HG03025 (cell line): ENCODE data around the gene PIK3AP1.

Experiments used
- ATAC-seq: cut with Tn5 transposase; IDR thresholded peaks from one replicate; pipeline ENCODE4 v1.9.1; 2021; ENCODE audit warnings: mild to moderate bottlenecking, moderate library complexity; ENCODE audit not compliant: unreplicated experiment, low FRiP score

Gene PIK3AP1

DNA sequence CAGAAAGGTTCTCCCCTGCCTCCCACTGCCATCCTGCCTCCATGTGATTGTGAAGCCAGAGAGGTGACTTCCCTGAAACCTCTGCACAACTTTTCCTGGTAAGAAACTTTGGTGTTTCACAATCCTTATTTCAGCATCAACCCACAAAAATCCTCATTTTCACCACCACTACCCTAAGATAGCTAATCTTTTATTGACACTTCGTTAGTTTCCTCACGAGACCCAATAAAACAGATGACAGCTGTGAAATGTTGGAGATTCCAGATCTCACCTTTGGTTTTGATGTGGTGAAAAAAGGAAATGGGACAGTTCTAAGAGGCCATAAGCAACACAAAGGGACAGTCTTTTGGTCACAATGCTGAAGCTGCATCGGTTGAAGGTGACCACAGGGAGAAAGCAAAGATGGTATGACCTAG is 73.6 kb downstream of the PIK3AP1 start:
- ATAC-seq, result no peak

DNA sequence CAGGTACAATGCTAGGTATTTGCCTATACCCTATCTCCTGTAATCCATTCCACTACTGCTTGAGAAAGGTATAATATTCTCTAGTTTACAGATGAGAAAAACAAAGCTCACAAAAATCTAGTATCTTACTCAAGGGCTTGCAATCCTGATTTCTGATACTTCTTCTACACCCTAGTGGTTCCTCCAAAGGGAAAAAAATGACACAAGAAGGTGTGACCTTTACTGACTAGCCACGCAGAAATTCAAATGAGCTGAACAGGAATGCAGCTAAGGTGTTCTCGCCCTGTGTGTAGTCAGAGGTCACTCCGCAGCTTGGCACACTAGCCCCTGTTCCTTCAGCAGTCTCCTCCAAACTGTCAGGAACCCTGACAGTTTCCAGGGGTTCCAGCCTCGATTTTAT is 74.0 kb downstream of the PIK3AP1 start:
- ATAC-seq, result no peak

DNA sequence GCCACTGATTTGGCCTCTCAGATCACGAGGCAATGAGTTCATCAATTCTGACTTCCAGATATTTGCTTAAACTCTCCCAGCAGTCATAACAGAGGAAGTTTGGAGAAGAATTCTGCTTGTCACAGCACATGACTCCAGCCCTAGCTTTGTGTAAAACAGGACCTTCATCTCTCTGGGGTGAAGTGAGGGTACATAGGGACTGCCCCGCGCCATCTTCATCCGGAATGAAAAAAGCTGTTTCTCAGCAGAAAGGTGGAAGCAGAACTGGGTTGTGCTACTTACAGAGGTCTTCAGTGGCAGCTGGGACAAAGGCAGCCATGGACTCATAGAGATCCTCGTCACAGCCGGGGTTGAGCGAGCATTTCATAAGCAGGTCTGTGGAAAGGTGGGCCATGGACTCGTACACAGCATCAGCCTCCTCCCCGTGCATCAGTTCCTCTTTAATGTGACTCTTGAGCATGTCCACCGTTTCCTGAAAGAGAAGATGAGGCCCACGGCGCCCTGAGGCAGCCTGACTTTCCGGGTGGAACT is 75.1 kb downstream of the PIK3AP1 start:
- ATAC-seq, result no peak

DNA sequence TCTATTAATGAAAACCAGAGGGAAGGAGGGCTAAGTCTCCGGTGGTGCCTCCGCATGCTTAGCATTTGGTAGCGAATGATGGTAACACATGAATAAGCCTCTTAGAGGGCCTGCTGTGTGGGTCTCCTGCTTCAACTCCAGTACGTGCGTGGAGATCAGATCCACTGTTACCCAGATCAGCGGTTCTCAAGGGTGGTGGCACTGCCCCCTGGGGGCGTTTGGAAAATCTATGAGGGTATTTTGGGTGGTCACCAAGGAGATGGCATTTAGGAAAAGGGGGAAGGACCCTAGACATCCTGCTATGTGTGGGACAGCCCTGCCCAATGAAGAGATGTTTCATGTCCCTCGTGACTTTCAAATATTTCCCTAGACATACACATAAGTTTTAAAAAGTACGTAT is 76.4 kb downstream of the PIK3AP1 start:
- ATAC-seq, result no peak

DNA sequence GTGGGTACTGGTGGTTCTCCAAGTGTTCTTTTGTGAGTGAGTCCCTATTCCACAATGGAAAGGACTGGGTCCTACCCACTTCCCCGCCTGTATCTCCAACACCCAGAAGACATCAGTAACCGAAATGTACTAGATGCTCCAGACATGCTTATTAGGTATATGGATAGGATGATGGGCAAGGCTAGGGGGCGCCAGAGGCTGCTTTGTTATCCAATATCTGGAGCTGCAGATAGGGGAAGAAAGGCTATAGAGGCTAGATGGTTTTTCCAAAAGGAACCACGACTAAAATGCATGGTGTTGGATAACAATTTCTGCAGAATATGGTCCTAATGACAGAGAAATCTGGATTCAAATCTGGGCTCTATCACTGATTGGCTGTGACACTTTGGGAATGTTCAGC is 77.3 kb downstream of the PIK3AP1 start:
- no peak for ATAC-seq

DNA sequence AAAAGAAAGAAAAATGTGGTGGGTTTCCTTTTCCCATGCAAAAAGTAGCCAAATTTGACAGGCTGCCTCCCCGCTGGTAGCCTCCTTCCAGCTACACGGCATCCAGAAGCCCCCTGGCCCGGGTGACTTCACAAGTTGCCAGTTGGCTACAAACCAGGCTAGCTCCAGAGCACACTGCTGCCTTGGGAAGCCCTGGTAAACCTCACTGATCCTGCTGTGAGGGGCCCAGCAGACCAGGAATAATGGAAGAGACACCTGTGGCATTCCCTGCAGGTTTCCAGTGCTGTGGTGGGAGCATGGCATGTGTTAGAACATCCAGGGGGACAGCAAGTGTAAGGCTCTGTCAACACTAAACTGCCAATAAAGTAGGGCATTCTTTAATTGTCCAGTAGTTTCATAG is 77.8 kb downstream of the PIK3AP1 start:
- no peak for ATAC-seq

DNA sequence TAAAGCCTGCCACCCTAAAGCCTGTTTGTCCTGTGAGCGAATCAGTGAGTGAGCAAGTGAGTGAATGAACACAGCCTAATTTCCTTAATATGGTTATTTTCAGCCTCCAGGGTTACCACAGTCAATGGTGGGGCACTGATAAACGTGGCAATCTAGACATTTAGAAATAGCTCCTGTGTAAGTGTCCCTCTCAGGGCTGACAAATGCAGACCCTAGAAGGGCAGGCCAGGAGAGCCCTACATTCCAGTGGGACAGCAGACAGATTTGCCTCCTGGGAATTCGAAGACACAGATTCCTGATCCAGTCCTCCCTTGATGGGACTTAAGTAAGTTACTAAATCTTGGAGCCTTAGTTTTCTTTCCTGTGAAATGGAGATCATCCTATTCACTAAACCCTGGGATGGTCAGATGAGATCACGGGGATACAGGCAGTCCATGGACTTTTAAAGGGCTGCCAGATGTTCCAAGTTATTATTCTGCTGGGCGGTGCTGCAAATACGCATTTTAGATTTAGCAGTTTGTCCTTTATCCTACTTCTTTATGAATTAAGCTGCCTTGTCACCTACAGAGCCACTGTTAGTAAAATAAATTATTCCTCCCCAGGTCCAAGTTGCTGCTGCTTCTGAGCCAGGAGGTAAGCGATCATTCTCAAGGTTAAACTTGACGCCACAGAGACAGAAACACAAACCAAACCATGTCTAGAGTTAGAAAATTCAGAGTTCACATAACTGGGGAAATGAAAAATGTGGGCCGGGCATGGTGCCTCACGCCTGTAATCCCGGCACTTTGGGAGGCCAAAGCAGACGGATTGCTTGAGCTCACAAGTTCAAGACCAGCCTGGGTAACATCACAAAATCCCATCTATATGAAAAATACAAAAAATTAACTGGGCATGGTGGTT is 78.7 kb downstream of the PIK3AP1 start:
- ATAC-seq, result no peak

DNA sequence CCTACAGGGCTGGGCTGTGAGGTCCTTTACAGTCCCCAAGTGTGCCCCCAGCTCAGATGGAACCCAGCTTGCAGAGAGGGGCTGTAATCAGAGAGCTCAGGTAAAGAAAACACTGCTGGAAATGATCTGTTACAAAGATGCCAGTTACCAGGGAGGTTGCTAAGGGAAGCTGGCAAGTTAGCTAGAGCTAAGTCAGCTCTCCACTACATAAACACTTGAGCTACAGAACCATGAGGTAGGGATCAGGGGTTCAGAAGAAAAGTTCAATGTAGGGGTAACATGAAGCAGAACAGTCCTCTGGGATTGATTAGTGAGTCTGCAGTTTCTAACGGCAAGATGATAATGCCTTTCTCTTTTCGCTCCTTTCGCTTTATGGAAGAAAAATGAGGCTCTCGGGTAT is 80.4 kb downstream of the PIK3AP1 start:
- ATAC-seq, result no peak

DNA sequence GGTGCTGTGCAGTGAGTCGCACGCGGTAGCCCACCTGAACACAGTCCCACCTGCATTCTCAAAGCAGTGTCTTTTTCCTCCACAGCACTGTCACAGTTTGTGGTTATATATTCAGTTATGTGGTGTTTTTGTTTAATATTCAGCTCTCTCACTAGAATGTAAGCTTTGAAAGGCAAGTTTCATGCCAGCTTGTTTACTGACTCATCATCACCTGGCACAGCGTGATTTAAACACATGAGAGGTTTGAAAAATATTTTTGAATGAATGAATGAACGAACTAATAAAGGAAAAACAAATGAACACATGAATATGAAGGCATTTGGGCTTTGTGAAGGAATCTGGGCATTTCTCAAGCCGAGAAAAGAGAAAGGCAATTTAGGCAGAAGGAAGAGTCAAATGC is 81.6 kb downstream of the PIK3AP1 start:
- no peak for ATAC-seq

DNA sequence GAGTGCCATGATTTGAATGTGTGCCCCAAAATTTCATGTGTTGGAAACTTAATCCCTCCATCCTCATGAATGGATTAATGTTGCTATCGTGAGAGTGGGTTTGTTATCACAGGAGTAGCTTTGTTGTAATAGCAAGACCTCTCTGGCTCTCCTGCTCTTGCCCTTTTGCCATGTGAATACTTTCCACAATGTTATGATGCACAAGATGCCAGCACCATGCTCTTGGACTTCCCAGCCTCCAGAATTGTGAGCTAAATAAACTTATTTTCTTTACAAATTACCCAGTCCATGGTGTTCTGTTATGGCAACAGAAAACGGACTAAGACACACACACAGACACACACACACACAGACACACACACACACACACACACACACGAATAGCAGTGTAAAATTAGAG is 82.2 kb downstream of the PIK3AP1 start:
- ATAC-seq, result no peak

DNA sequence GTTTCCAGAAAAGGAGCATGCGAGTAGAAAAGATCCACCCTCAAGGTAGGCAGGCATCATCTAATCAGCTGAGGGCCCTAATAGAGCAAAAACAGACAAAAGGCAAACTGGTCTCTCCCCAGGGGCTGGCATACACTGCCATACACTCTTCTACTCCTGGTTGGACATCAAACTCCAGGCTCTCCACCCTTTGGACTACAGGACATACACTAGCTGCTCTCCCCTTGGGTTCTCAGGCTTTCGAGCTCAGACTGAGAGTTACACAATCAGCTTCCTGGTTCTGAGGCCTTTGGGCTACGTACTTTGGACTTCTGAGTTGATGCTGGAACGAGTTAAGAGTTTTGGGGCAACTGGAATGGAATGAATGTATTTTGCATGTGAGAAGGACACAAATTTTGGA is 82.6 kb downstream of the PIK3AP1 start:
- ATAC-seq, result no peak

DNA sequence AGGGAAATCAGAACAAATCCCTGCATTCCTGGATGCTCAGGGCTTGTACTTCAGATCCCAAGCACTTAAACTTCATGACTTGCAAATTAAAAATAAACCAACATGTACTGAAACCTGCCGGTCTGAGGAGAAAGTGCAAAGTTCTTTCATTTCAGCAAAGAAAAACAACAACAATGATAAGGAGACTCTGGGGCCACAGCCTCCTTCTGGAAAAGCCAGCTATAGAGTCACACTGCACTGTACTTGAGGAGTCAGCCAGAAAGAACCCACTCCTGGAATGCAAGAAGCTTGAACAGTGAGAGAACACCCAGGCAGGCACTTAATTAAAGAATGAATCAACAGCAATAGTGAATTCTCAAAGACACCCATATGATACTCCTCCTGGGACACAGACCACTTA is 83.8 kb downstream of the PIK3AP1 start:
- no peak for ATAC-seq

DNA sequence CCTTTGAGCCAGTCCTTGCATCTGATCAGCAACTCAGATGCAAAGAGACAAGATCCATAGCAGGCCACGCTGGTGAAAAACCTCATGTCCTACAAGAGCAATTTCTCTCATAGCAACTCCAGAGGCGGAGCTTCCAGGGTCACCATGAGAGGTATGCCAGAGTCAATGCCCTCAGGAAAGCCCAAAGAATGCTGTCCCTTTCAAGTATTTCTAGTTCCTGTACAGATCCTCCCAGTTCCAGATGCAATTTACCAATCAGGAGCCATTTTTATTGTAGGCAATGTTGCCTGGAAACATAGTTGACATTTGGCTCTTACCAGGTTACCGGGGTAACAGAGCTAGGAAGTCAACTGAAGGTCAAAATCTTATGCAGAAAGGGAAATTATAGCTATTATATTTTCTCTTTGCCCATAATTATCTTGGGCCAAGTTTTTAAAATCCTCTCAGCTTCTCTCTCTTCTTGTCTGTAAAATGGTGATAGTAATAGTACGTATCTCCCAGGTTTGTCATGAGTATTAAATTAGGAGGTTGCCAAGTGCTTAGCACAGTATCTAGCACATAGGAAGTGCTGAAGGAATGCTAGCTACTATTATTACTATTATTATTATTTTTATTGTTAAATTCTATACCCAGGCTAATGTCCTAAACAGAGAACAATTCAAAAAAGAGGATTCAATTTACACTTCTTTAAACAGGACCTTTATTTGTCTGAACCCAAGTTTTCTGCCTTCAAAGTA is 87.2 kb downstream of the PIK3AP1 start:
- ATAC-seq, result no peak

DNA sequence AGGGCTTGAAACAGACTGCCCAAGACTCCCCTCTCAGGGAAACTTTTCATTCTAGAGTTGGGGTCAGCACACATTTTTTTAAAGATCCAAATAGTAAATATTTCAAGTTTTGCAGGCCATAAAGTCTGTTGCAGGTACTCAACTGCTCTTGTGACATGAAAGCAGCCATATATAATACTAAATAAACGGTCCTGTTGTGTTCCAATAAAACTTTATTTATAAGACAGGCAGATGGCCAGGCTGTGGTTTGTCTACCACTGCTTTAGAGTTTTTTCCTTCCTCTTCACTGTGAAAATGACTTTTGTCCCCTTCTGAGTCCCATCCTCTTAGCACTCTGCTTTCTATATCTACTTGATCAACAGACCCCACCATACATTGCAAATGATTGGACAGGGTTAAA is 93.0 kb downstream of the PIK3AP1 start:
- ATAC-seq, result no peak

DNA sequence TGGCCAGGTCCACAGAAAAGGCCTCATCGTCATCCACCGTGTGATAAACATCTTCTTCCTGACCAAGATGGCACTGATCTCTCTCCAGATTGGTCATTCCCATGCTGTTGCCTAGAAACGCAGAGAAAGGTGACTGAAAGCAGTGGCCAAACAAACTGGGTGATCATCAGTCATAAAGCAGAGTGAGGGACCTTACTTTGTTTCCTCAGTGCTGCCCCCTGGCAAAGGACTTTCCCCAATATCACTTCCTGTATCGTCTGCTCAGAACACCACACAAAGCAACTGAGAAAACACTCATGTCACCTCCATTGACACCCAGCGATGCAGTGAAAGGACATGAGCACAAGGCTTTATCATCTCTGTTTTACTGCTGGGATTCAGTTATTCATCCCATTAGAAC is 93.5 kb downstream of the PIK3AP1 start:
- no peak for ATAC-seq

DNA sequence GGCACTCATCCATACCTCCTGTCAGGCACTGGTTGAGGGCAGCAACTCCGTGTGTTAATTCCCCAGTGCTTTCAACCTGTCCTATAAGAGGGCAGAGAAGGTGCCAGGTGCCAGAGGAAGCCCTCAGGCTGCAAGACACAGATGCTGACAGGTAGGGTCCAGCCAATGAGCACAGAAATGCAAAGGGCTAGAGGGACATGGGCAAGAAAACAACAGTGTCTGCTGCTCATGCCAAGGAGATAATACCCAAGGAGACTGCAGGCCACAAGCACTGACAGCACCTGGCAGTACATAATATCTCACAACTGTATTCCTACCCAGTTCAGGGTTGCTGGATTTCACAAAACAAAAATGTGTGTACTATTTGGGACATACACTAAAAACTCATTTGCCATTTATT is 95.1 kb downstream of the PIK3AP1 start:
- ATAC-seq, result no peak

DNA sequence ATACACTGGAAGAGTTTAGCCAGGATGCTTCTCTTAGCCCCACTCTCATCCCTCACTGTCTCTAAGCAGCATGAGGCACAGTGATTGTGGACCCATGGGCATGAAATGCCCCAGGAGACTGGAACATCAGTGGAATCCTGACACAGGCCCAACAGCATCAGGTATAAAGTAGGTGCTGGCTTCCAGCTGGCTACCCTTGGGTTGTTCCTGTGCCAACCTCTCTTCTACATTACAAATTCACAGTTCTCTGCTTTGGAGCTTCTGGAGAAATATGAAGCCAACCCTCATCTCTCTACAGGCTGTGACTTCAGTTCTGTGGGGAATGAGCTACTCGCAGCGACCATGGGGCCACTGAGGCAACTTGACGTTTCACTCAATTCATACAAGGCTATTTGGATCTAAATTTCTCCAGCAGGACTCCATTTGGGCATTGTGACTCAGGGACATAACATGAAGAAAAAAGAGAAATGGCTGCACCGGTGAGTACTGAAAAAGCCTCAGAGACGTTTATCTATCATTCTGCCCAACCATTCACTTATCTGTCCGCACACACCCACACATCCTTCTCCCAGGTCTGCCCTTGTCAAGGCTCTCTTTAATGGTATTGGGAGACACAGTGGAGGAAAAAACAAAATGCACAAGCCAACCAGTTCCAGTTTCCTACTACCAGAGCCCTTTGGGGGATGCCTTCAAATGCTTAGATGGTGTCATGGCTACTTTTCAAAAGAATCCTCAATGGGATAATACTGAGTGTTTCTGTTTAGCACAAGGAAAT is 98.1 kb downstream of the PIK3AP1 start:
- ATAC-seq, result no peak

DNA sequence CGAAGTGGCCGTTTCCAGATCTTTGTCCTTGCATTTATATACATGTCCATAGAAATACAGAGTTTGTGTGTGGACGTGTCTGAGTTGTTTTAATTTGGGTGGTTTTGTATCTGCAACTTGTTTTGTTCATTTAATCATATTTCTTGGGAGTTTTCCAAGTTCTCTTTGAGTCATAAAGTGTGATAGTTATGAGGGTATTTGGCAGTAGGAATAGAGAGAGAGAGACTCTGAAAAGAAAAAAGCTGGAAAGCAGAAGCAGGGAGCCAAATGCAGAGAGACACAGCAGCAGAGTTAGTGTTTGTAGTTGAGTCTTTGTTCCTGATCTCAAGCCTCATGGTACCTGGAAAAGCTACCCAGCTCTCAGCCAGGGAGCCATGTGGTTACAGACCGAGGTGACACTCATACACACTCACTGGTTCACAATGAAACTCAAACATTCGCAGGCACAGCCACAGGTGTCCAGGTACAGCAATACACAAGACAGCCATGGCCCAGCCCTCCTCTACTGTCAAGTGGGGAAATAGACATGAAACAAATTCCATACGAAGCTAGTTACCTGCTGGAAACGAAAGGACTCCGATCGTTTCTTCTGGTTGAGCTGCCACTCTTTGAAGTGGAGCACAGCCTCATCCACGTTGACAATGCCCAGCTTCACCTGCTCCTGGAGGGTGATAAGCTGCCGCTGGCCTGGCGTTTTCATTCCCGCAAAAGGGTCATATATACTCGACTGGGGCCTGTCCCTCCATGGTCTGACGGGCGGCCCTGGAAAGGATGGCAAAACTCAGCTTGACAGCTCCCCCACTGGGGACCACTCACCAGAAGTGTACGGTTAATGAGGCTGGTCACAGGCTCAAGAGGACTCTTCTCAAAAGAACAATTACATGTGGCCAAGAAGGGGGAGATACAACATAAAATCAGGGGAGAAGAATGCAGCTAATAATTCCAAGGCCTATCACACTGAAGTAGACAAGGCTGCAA is 100.2 kb downstream of the PIK3AP1 start:
- ATAC-seq, result no peak

DNA sequence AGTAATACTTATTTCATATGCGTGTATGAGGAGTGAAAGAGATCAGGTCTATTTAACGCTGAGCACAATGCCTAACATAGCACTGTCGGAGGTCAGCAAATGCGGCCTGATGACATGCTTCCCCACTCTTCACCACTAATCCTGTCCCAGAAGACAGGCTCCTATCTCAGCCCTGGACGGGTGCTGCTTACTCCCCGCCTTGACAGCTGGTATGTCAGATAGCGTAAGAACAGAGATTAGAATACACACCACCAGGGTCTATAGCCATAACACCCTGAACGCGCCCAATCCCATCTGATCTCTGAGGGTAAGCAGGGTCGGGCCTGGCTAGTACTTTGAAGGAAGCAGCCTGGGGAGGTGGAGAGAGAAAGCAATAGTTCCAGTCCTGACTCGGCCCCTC is 101.2 kb downstream of the PIK3AP1 start:
- no peak for ATAC-seq

DNA sequence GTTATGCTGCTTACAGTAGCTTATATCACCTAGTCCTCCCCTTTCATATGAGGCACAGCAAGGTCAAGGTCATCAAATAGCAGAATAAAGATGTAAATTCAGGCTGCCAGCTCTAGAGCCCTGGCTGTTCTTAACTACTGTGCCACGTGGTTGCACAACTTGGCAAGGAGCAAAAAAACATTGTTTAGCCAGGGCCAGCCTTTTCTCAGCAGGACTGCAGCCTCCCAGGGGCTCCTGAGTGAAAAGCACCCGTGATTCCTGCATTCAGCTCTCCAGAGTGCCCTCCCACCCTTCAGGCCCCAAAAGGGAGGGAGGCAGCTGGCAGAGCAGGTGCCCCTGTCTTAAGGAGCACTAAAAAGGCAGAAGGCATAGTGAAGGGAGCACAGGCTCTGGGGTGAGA is 101.7 kb downstream of the PIK3AP1 start:
- ATAC-seq, result no peak
